SK-N-SH (cell line): Measurements from ENCODE around the gene MFNG. TPM values are rescaled to one million over a fixed set of nuclear protein-coding genes. Genes with fewer than 3 reads are reported as not detected.

ENCODE experiments used
- CTCF ChIA-PET: fragments of 300-600, 350-600 bp; formaldehyde crosslinking; extraction: SDS; loops from one replicate; lab custom pipeline; 2021; lab: Yijun Ruan, JAX
- POLR2A ChIA-PET: fragments of 350-600 bp; sonication (Branson Sonifier 250); formaldehyde crosslinking; extraction: SDS; loops from one replicate; lab custom pipeline; 2020; ENCODE audit warnings: antibody characterized with exemption, inconsistent platforms; lab: Yijun Ruan, JAX
- DNase-seq: peaks from one replicate; pipeline ENCODE4 v3.0.0; 2012
- H2AFZ ChIP-seq: fragments of 200-600 bp; sonication (generic); 2 replicates; pipeline ENCODE4 v1.8.1; 2016; ENCODE audit warnings: antibody characterized with exemption, mild to moderate bottlenecking, low read depth
- H3F3A ChIP-seq: fragments of 200-600 bp; sonication (generic); replicated peaks from 2 replicates; pipeline ENCODE3; 2016; ENCODE audit warnings: antibody characterized with exemption, mild to moderate bottlenecking; ENCODE audit not compliant: insufficient read depth
- H3K27ac ChIP-seq, 2 experiments: fragments of 200-500 bp in 1 of 2; fragments of 200-600 bp in 1 of 2; sonication (Bioruptor generic) in 1 of 2; sonication (generic), shearing (Covaris generic) in 1 of 2; 2 replicates each; pipeline versions ENCODE4 v1.5.1 to v1.6.1; 2014 to 2016; ENCODE audit warnings: low read depth in 2 of 2, inconsistent platforms in 1 of 2, low read length in 1 of 2, mild to moderate bottlenecking in 1 of 2, mixed read lengths in 1 of 2
- H3K27me3 ChIP-seq: fragments of 200-600 bp; sonication (generic), shearing (Covaris generic); 2 replicates; pipeline ENCODE4 v1.6.1; 2016; ENCODE audit warnings: mixed run types; ENCODE audit not compliant: insufficient read depth
- H3K36me3 ChIP-seq, 2 experiments: fragments of 200-500 bp in 1 of 2; fragments of 200-600 bp in 1 of 2; sonication (Bioruptor generic) in 1 of 2; sonication (generic) in 1 of 2; replicated peaks in 1 of 2; 2 replicates each; pipeline versions ENCODE3 to v1.5.1; 2014 to 2016; ENCODE audit warnings: low read length in 1 of 2, mild to moderate bottlenecking in 1 of 2; ENCODE audit not compliant: insufficient read depth in 2 of 2, control insufficient read depth in 1 of 2
- H3K4me1 ChIP-seq, 2 experiments: fragments of 200-500 bp in 1 of 2; fragments of 200-600 bp in 1 of 2; sonication (Bioruptor generic) in 1 of 2; sonication (generic), shearing (Covaris generic) in 1 of 2; 2 replicates each; pipeline versions ENCODE4 v1.5.1 to v1.6.1; 2014 to 2016; ENCODE audit warnings: low read depth in 1 of 2, low read length in 1 of 2, mixed run types in 1 of 2; ENCODE audit not compliant: insufficient read depth in 2 of 2, control insufficient read depth in 1 of 2
- H3K4me2 ChIP-seq: fragments of 200-600 bp; sonication (generic), shearing (Covaris generic); 2 replicates; pipeline ENCODE4 v1.6.1; 2017; ENCODE audit warnings: mixed run types
- H3K4me3 ChIP-seq, 2 experiments: fragments of 200-500 bp in 1 of 2; fragments of 200-600 bp in 1 of 2; sonication (Bioruptor generic) in 1 of 2; sonication (generic), shearing (Covaris generic) in 1 of 2; 2 replicates each; pipeline versions ENCODE4 v1.5.1 to v1.8.1; 2014 to 2016; ENCODE audit warnings: low read depth in 2 of 2, inconsistent platforms in 1 of 2, low read length in 1 of 2, mild to moderate bottlenecking in 1 of 2, mixed read lengths in 1 of 2, moderate library complexity in 1 of 2
- H3K79me2 ChIP-seq: fragments of 200-600 bp; sonication (generic); 2 replicates; pipeline ENCODE4 v1.8.1; 2017; ENCODE audit warnings: mild to moderate bottlenecking; ENCODE audit not compliant: insufficient read depth
- H3K9ac ChIP-seq: fragments of 200-600 bp; sonication (generic); 2 replicates; pipeline ENCODE4 v1.6.1; 2017; ENCODE audit warnings: mixed run types
- H3K9me2 ChIP-seq: fragments of 200-600 bp; sonication (generic); 2 replicates; pipeline ENCODE4 v1.6.1; 2017; ENCODE audit warnings: mixed run types
- H3K9me3 ChIP-seq: fragments of 200-600 bp; sonication (generic); 2 replicates; pipeline ENCODE4 v1.6.1; 2017; ENCODE audit warnings: mixed run types, mild to moderate bottlenecking, moderate library complexity
- H4K20me1 ChIP-seq: fragments of 200-600 bp; sonication (generic); 2 replicates; pipeline ENCODE4 v1.6.1; 2017; ENCODE audit warnings: mild to moderate bottlenecking, mixed run types; ENCODE audit not compliant: insufficient read depth
- CHD2 ChIP-seq: fragments of 150-350 bp; IDR thresholded peaks from 2 replicates; pipeline ENCODE4 v1.6.1; 2018; ENCODE audit warnings: low read length; ENCODE audit not compliant: partially characterized antibody
- CTCF ChIP-seq: fragments of 200-600 bp; sonication (generic); IDR thresholded peaks from 2 replicates; pipeline ENCODE4 v1.6.1; 2017; ENCODE audit warnings: antibody characterized with exemption, mild to moderate bottlenecking, moderate library complexity
- ELF1 ChIP-seq: IDR thresholded peaks from 2 replicates; pipeline ENCODE4 v1.4.0; 2012
- EP300 ChIP-seq, 2 experiments: IDR thresholded peaks; 2 replicates each; pipeline versions ENCODE4 v1.4.0 to v1.6.1; 2012; ENCODE audit warnings: borderline replicate concordance in 1 of 2, low read depth in 1 of 2, low read length in 1 of 2
- EZH2phosphoT487 ChIP-seq: fragments of 200-600 bp; sonication (generic); IDR thresholded peaks from 2 replicates; pipeline ENCODE4 v1.6.1; 2017; ENCODE audit warnings: low read depth, mixed run types, mild to moderate bottlenecking, antibody characterized with exemption, moderate library complexity, borderline replicate concordance
- FOSL2 ChIP-seq: IDR thresholded peaks from 2 replicates; pipeline ENCODE4 v1.4.0; 2012; ENCODE audit warnings: low read depth, mild to moderate bottlenecking, moderate library complexity, borderline replicate concordance
- FOXJ3 ChIP-seq: sonication (generic); formaldehyde crosslinking; IDR thresholded peaks from 2 replicates; pipeline ENCODE4 v1.5.1; 2020; ENCODE audit warnings: mild to moderate bottlenecking, missing genetic modification reagents
- FOXM1 ChIP-seq: IDR thresholded peaks from 2 replicates; pipeline ENCODE4 v1.4.0; 2012; ENCODE audit warnings: low read depth, mild to moderate bottlenecking
- IRF3 ChIP-seq: fragments of 150-350 bp; IDR thresholded peaks from 2 replicates; pipeline ENCODE4 v1.6.1; 2016; ENCODE audit warnings: mild to moderate bottlenecking, low read depth, low read length
- MAX ChIP-seq: IDR thresholded peaks from 2 replicates; pipeline ENCODE4 v1.4.0; 2012; ENCODE audit warnings: low read depth
- NFIC ChIP-seq: IDR thresholded peaks from 2 replicates; pipeline ENCODE4 v1.4.0; 2012; ENCODE audit warnings: borderline replicate concordance
- POLR2AphosphoS5 ChIP-seq: IDR thresholded peaks from 2 replicates; pipeline ENCODE4 v1.6.1; 2012; ENCODE audit warnings: low read depth, low read length
- RAD21 ChIP-seq: IDR thresholded peaks from 2 replicates; pipeline ENCODE4 v1.6.1; 2012; ENCODE audit warnings: mild to moderate bottlenecking, low read length
- REST ChIP-seq: IDR thresholded peaks from 2 replicates; pipeline ENCODE4 v1.6.1; 2012; ENCODE audit warnings: mild to moderate bottlenecking, low read depth, low read length, moderate library complexity
- RXRA ChIP-seq: IDR thresholded peaks from 2 replicates; pipeline ENCODE4 v1.4.0; 2012; ENCODE audit warnings: low read depth, mild to moderate bottlenecking, borderline replicate concordance
- SIN3A ChIP-seq: IDR thresholded peaks from 2 replicates; pipeline ENCODE4 v1.6.1; 2012; ENCODE audit warnings: low read depth, mild to moderate bottlenecking, low read length, moderate library complexity, borderline replicate concordance
- TEAD4 ChIP-seq: IDR thresholded peaks from 2 replicates; pipeline ENCODE4 v1.4.0; 2012; ENCODE audit warnings: mild to moderate bottlenecking, borderline replicate concordance; ENCODE audit not compliant: insufficient read depth
- USF1 ChIP-seq: IDR thresholded peaks from 2 replicates; pipeline ENCODE4 v1.4.0; 2012; ENCODE audit warnings: low read depth, borderline replicate concordance
- USF2 ChIP-seq: fragments of 150-350 bp; IDR thresholded peaks from 2 replicates; pipeline ENCODE4 v1.6.1; 2017; ENCODE audit warnings: antibody characterized with exemption, low read length, low read depth, borderline replicate concordance
- YY1 ChIP-seq: IDR thresholded peaks from 2 replicates; pipeline ENCODE4 v1.4.0; 2012; ENCODE audit warnings: low read depth, mild to moderate bottlenecking
- WGBS: methylation state at CpG from one replicate; pipeline ENCODE4 v1.1.6; 2017; ENCODE audit warnings: low lambda C conversion rate; 5-methylcytosine and 5-hydroxymethylcytosine counted together
- polyA plus RNA-seq, 3 experiments: library from polyadenylated mRNA; depleted of rRNA; stranded (reverse); fragments of >200 nt; gene quantifications; 2 replicates each; pipeline ENCODE4 v1.2.3, GENCODE V29; 2012

The MFNG gene
- polyA plus RNA-seq, 1 of the 3 experiments (the other 2 are of a cell fraction): 0.18 TPM

- WGBS: 96% methylated on average over 6 of the region's 6 CpGs
- CTCF ChIA-PET: interaction anchor here (1.2 kb wide), 1 partner anchor 32 kb away, joined by 6 read pairs; no protein-coding TSS in a partner anchor
- no peak overlapping the region for H3K27ac ChIP-seq
- no peaks in the 10 kb centered on the region for H4K20me1 ChIP-seq
- H3K4me3 ChIP-seq: no peak overlapping the region
- H3K79me2 ChIP-seq: no peaks in the 10 kb centered on the region
- peaks cover 0 to 4% of the 10 kb centered on the region in 2 experiments; a peak in 2 of 4 replicates for H3K4me1 ChIP-seq
- H3K27me3 ChIP-seq: no peaks in the 10 kb centered on the region
- H3F3A ChIP-seq: no peaks in the 10 kb centered on the region
- no peaks in the 10 kb centered on the region for H3K9me3 ChIP-seq
- POLR2A ChIA-PET: no interaction called here
- no peak for DNase-seq
- no peaks in the 10 kb centered on the region for H3K36me3 ChIP-seq
- TF ChIP-seq FOXJ3: no peak
- TF ChIP-seq USF2: no peak
- no peak overlapping the region for H3K9ac ChIP-seq
- no peak overlapping the region for H3K4me2 ChIP-seq
- no peak overlapping the region for H2AFZ ChIP-seq
- no peaks in the 10 kb centered on the region for H3K9me2 ChIP-seq
Observed at GRCh38 chr22:37535159-37535558, 49.0 kb upstream of the MFNG start.

GRCh38 chr22:37534445-37534844 is 48.3 kb upstream of the MFNG start:
- POLR2A ChIA-PET: no interaction called here
- Histone ChIP-seq H2AFZ (no peak overlapping the region), H3K9me2 (no peaks in the 10 kb centered on the region), H3K27me3 (no peaks in the 10 kb centered on the region), H3K9ac (no peak overlapping the region), H4K20me1 (no peaks in the 10 kb centered on the region), H3K36me3 (no peaks in the 10 kb centered on the region), H3K79me2 (no peaks in the 10 kb centered on the region), H3K9me3 (no peaks in the 10 kb centered on the region), H3K4me2 (no peak overlapping the region), H3K4me1 (peaks cover 0 to 8% of the 10 kb centered on the region in 2 experiments; a peak in 2 of 4 replicates), H3K27ac (no peak overlapping the region), H3F3A (no peaks in the 10 kb centered on the region), H3K4me3 (no peak overlapping the region)
- DNase-seq: no peak
- TF ChIP-seq FOXM1 (no peak), CHD2 (no peak), FOSL2 (no peak), POLR2AphosphoS5 (no peak), MAX (no peak), REST (no peak), RXRA (no peak), EP300 (IDR thresholded peaks at IDR 0.05; ENCODE audit: borderline replicate concordance in 1 of 2, low read depth in 1 of 2, low read length in 1 of 2) (no peak), ELF1 (no peak), CTCF (no peak), NFIC (no peak), USF1 (no peak), EZH2phosphoT487 (no peak), SIN3A (no peak), TEAD4 (no peak), RAD21 (no peak), YY1 (no peak), IRF3 (no peak)
- 99% methylated on average over 3 of the region's 3 CpGs for WGBS
- CTCF ChIA-PET: interaction anchor here (0.9 to 2.2 kb wide), 3 partner anchors 27 to 58 kb away, joined by 3 to 12 read pairs (median 3); no protein-coding TSS in a partner anchor
